ENCODE data around the gene PAX8.
"Not testable (repeated sequence)": the region's sequence is repeated elsewhere in the genome, so short reads cannot be mapped to it uniquely, and the experiment has no call there.

Gene PAX8

GRCh38 chr2:113288674-113289149, 10.0 kb upstream of the PAX8 start:
- not testable (repeated sequence) for FAIRE-seq

- FAIRE-seq, result not testable (repeated sequence)
These were observed 9.5 kb upstream of the PAX8 start for GRCh38 chr2:113288117-113288673.

DNA sequence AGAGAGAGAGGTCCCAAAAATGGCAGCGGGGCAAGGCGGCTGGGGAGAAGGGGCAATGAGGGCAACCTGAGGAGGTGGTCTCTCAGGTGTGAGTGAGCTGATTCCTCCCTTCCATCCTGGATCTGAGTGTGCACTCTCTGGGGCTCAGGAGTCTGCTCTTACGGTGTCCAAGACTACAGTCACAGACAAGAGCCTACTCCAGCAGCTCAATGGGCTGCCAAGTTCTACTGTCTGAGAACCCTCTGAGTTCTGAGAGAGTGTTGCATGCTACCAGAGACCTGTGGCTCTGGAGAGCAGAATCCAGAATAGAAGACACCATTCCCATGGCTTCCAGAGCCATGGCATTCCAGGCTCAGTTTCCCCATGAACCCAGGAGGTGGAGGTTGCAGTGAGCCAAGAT, 7.1 kb upstream of the PAX8 start:
- no peak for FAIRE-seq

DNA sequence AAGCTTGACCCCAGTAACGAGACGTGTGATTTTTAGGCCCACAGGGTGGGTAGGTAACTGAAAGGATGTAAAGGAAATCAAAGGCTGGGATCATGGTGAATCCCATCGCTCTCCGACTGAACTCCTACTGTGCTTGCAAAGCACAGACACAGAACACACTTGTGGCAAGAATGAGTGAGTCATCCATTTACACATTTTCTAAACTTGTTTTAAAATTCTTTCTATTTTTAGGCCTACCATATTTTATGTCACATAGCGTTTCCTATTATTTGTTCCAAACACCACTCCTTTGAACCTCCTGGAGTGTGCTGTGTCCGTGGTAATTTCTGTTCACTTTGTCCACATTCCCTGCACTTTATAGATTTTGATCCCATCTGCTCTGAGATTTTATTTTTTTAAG, 6.3 kb upstream of the PAX8 start:
- FAIRE-seq, result not testable (repeated sequence)

- FAIRE-seq, result no peak
These were observed 5.8 kb upstream of the PAX8 start for GRCh38 chr2:113284476-113284875.

DNA sequence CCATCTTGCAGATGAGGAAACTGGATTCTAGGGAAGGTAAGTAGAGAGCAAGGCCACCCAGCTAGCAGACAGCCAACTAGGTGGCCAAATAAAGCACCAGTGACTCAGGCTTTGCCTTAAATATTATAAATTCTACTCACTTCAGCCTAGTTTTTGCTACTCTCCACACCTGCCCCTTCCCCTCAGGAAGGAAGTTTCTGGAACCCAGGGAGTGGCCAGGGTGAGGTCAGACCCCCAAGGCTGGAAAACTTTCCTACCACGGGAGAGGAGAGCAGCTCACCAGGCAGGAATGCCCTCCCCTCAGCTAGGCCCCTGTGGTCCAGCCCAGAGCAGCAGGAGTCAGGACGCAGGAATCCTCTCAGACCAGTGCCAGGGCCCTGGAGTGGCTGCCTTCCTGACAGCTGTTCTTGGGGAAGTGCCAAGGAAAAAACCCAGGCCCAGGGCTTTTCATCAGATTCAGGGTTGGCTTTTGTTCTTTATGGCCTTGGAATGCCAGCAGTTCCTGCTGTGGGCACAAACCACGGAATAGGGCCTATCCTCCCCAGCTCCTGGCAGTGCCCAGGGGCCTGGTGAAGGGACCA, 5.1 kb upstream of the PAX8 start:
- no peak for FAIRE-seq

- FAIRE-seq, result no peak
These were observed 4.2 kb upstream of the PAX8 start for GRCh38 chr2:113282747-113283533.

- no peak for FAIRE-seq
These were observed 3.4 kb upstream of the PAX8 start for GRCh38 chr2:113281910-113282746.

GRCh38 chr2:113278073-113278741, 514 bp downstream of the PAX8 start:
- no peak for FAIRE-seq

- FAIRE-seq, result no peak
These were observed 1.1 kb downstream of the PAX8 start for GRCh38 chr2:113277474-113278072.

GRCh38 chr2:113276761-113277425, 1.8 kb downstream of the PAX8 start:
- FAIRE-seq, result no peak

- no peak for FAIRE-seq
These were observed 2.4 kb downstream of the PAX8 start for GRCh38 chr2:113276216-113276760.

GRCh38 chr2:113275556-113276215, 3.0 kb downstream of the PAX8 start:
- FAIRE-seq, result no peak

DNA sequence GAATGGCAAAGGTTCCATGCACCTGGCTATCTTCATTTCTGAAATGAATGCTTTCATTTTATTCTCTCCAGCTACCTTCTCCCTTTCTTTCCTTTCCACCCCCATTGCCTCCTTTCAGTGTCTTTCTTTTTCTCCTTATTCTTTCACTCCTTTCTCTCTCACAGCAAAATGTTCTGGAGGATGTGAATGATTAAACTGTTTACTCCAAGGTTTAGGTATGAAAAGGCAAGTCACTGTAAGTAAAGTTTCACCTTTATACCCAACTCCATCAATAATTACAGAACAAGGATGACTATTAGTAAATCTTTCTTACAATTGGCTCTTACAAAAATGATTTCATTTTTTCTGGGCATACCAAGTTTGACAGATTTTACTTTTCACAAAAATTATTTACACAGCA, 4.3 kb downstream of the PAX8 start:
- no peak for FAIRE-seq

GRCh38 chr2:113273981-113274380, 4.7 kb downstream of the PAX8 start:
- no peak for FAIRE-seq

- FAIRE-seq, result no peak
These were observed 5.6 kb downstream of the PAX8 start for GRCh38 chr2:113273027-113273551.

DNA sequence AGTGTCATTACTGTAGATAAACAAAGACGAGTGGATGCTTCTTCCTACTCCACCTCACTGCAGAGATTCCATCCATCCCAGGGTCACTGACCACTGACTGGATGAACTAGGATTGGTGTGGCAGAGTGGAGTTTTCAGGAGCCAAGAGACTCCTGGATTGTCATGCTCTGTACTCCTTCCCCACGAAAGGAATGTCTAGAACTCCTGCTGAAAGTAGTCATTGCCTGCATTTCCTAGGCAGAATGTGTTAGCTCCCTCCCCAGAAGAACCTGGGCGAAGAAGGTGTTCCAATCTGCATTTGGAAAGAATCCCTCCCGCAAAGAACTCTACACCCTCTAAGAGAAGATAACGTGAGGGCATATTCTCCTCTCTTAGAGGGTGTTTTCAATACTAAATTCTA, 6.2 kb downstream of the PAX8 start:
- FAIRE-seq, result no peak

DNA sequence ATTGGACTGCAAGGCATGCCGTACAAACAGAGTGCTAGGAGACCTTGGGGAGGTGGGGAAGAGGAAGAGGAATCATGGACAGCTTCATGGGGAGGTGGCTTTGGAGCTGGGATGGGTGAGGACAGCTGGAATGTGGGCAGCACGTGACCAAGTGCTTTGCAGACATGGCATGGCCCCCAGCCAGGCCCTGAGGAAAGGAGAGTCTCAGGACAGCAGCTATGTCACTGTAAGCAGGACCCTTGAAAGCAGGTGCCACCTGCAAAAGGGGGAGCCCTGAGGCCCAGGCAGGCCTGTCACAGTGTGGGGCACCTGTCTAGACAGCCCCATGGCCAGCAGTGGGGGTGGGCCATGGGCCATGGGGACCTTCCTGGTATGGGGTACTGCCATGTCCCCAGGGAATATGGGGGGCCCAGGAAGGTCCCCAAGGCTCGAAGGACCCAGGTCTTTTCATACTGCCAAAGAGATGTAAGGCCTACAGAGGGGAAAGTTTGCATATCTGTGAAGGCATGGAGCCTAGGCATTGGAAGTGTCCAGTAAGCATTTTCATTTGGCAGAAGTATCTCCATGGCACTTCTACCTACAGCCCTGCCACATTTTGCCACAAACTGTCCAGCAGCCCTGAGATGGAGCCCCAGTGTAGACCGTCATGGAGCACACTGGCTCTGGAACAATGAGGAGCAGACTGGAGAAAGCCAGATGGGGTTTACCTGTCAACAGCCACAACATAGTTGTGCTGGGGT, 9.9 kb downstream of the PAX8 start:
- no peak for FAIRE-seq

DNA sequence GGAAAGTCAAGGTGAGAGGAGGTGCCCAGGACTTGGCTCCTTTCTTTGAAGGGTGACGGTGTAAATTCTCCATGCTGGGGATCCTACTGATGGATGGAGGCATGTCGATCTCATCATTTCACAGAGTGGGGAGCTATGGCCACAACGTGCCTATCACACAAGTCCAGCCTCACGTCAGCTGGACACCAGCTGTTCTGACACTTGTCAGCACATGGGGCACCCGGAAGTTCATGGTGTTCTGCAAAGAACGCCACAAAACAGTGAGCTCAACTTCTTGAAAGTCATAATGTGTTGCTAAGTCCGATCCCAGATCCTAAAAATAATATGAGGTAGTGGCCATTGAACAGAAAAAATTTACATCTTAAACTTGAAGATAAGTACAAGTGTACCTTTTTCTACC, 12.3 kb downstream of the PAX8 start:
- no peak for FAIRE-seq
